ENCODE results near the gene LGR4.

GRCh38 chr11:27451244-27451965 lies 21.2 kb downstream of the LGR4 start:
- TF ChIP-seq CTCF (conservative IDR thresholded peaks at IDR 0.05; ENCODE audit: low read depth in 2 of 2) (no peak), EZH2 (IDR thresholded peaks at IDR 0.05; ENCODE audit: low read depth, unreplicated experiment) (no peak)

All from GM23338 (cell line).